SK-N-SH (cell line): Measurements from ENCODE around the gene NKD1.

Experiments used
- EP300 ChIP-seq, 2 experiments: IDR thresholded peaks; 2 replicates each; pipeline versions ENCODE4 v1.4.0 to v1.6.1; 2012; ENCODE audit warnings: borderline replicate concordance in 1 of 2, low read depth in 1 of 2, low read length in 1 of 2
- JUND ChIP-seq: IDR thresholded peaks from 2 replicates; pipeline ENCODE4 v1.4.0; 2012
- NRF1 ChIP-seq: IDR thresholded peaks from 2 replicates; pipeline ENCODE4 v1.6.1; 2012; ENCODE audit warnings: low read depth, mild to moderate bottlenecking, low read length
- POLR2AphosphoS5 ChIP-seq: IDR thresholded peaks from 2 replicates; pipeline ENCODE4 v1.6.1; 2012; ENCODE audit warnings: low read depth, low read length
- REST ChIP-seq: IDR thresholded peaks from 2 replicates; pipeline ENCODE4 v1.6.1; 2012; ENCODE audit warnings: mild to moderate bottlenecking, low read depth, low read length, moderate library complexity
- RFX5 ChIP-seq: IDR thresholded peaks from 2 replicates; pipeline ENCODE4 v1.6.1; 2012; ENCODE audit warnings: mild to moderate bottlenecking, improper control_type of control experiment, low read length
- RXRA ChIP-seq: IDR thresholded peaks from 2 replicates; pipeline ENCODE4 v1.4.0; 2012; ENCODE audit warnings: low read depth, mild to moderate bottlenecking, borderline replicate concordance
- TAF1 ChIP-seq: IDR thresholded peaks from 2 replicates; pipeline ENCODE4 v1.6.1; 2012; ENCODE audit warnings: low read depth, mild to moderate bottlenecking, low read length, moderate library complexity, borderline replicate concordance
- TF ChIP-seq, protein P1 (sequence below): fragments of 200-600 bp; sonication (generic); IDR thresholded peaks from 2 replicates; pipeline ENCODE4 v1.6.1; 2017; ENCODE audit warnings: antibody characterized with exemption, mild to moderate bottlenecking, moderate library complexity
- TF ChIP-seq, protein P2 (sequence below): IDR thresholded peaks from 2 replicates; pipeline ENCODE4; 2012

GRCh38 chr16:50591209-50591608, 43.0 kb downstream of the NKD1 start:
- no peak for TF ChIP-seq POLR2AphosphoS5
- TF ChIP-seq REST, result no peak
- TF ChIP-seq, protein P1, sequence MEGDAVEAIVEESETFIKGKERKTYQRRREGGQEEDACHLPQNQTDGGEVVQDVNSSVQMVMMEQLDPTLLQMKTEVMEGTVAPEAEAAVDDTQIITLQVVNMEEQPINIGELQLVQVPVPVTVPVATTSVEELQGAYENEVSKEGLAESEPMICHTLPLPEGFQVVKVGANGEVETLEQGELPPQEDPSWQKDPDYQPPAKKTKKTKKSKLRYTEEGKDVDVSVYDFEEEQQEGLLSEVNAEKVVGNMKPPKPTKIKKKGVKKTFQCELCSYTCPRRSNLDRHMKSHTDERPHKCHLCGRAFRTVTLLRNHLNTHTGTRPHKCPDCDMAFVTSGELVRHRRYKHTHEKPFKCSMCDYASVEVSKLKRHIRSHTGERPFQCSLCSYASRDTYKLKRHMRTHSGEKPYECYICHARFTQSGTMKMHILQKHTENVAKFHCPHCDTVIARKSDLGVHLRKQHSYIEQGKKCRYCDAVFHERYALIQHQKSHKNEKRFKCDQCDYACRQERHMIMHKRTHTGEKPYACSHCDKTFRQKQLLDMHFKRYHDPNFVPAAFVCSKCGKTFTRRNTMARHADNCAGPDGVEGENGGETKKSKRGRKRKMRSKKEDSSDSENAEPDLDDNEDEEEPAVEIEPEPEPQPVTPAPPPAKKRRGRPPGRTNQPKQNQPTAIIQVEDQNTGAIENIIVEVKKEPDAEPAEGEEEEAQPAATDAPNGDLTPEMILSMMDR, result no peak
- no peak for TF ChIP-seq RFX5
- TF ChIP-seq NRF1, result no peak
- TF ChIP-seq RXRA, result no peak
- TF ChIP-seq JUND, result no peak
- TF ChIP-seq EP300 (IDR thresholded peaks at IDR 0.05; ENCODE audit: borderline replicate concordance in 1 of 2, low read depth in 1 of 2, low read length in 1 of 2), result no peak
- TF ChIP-seq TAF1, result no peak
- TF ChIP-seq, protein P2, sequence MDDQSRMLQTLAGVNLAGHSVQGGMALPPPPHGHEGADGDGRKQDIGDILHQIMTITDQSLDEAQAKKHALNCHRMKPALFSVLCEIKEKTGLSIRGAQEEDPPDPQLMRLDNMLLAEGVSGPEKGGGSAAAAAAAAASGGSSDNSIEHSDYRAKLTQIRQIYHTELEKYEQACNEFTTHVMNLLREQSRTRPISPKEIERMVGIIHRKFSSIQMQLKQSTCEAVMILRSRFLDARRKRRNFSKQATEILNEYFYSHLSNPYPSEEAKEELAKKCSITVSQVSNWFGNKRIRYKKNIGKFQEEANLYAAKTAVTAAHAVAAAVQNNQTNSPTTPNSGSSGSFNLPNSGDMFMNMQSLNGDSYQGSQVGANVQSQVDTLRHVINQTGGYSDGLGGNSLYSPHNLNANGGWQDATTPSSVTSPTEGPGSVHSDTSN, result no peak
